HG03442 (cell line): ENCODE measurements around the gene ZSWIM8.
A peak's percentile ranks its signal among the peaks of the same experiment; 100 is the strongest.
"Not testable (repeated sequence)": the region's sequence is repeated elsewhere in the genome, so short reads cannot be mapped to it uniquely, and the experiment has no call there.

ENCODE experiments used
- ATAC-seq: cut with Tn5 transposase; IDR thresholded peaks from one replicate; pipeline ENCODE4 v1.9.1; 2021; ENCODE audit warnings: mild to moderate bottlenecking, moderate library complexity; ENCODE audit not compliant: unreplicated experiment

The ZSWIM8 gene

GRCh38 chr10:73793456-73793855 lies 8.1 kb downstream of the ZSWIM8 start:
- no peak for ATAC-seq

DNA sequence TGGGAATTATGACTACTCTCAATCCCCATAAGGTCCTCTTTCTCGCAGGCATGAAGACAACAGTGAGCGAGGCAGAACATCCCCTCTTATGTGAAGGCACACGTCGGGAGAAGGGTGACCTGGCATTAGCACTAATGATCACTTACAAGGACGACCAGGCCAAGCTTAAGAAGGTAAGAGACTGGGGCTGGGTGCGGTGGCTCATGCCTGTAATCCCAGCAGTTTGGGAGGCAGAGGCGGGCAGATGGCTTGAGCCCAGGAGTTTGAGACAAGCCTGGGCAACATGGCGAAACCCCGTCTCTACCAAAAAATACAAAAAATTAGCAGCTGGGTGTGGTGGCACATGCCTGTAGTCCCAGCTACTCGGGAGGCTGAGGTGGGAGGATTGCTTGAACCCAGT lies 10.1 kb downstream of the ZSWIM8 start:
- not testable (repeated sequence) for ATAC-seq

DNA sequence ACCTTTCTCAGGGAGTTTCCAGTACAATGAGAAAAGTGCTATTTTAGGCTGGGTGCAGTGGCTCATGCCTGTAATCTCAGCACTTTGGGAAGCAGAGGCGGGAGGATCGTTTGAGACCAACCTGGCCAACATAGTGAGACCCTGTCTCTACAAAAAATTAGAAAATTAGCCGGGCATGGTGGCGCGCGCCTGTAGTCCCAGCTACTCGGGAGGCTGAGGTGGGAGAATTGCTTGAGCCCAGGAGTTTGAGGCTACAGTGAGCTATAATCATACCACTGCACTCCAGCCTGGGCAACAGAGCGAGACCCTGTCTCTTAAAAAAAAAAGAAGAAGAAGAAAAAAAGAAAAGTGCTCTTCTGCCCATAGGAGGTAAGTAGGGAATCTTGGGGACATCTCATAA lies 10.6 kb downstream of the ZSWIM8 start:
- ATAC-seq = not testable (repeated sequence)

DNA sequence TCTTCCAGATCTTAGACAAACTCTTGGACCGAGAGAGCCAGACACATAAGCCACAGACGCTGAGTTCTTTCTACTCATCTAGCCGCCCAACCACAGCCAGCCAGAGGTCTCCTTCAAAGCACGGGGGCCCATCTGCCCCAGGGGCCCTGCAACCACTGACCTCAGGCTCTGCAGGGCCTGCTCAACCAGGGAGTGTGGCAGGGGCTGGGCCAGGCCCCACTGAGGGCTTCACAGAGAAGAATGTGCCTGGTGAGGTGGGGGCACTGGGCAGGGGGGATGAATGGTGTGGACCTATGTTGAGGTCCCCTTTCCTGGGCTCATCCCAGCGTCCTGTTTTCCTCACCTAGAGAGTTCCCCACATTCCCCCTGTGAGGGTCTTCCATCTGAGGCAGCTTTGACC lies 11.4 kb downstream of the ZSWIM8 start:
- no peak for ATAC-seq

GRCh38 chr10:73797324-73798025 lies 12.1 kb downstream of the ZSWIM8 start:
- no peak for ATAC-seq

GRCh38 chr10:73798087-73798486 lies 12.7 kb downstream of the ZSWIM8 start:
- no peak for ATAC-seq

DNA sequence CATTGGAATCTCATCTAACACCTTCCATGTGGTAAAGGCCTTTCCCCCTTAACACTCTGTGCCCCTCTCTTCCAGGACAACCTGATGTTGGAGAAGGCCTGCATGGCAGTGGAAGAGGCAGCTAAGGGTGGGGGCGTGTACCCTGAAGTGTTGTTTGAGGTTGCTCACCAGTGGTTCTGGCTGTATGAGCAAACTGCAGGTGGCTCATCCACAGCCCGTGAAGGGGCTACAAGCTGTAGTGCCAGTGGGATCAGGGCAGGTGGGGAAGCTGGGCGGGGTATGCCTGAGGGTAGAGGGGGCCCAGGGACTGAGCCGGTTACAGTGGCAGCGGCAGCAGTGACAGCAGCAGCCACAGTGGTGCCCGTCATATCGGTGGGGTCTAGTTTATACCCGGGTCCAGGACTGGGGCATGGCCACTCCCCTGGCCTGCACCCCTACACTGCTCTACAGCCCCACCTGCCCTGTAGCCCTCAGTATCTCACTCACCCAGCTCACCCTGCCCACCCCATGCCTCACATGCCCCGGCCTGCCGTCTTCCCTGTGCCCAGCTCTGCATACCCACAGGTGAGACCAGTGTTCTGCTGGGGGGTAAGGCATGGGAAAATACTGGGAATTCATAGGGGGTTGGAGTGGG lies 13.6 kb downstream of the ZSWIM8 start:
- ATAC-seq = no peak

DNA sequence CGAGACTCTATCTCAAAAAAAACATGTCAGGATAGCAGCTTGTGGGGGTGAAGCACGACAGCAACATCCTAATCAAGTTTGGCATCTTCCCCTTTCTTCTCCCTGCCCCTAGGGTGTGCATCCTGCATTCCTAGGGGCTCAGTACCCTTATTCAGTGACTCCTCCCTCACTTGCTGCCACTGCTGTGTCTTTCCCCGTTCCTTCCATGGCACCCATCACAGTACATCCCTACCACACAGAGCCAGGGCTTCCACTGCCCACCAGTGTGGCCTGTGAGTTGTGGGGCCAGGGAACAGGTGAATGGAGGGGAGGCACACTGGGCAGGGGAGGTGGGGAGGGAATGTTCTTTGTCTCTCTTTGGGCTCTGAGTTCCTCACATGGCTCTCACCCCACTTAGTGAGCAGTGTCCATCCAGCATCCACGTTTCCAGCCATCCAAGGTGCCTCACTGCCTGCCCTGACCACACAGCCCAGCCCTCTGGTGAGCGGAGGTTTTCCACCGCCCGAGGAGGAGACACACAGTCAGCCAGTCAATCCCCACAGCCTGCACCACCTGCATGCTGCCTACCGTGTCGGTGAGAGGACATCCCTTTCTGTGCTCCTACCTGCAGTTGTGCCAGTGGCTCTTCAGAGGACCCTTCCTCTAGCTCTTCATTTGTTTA lies 14.6 kb downstream of the ZSWIM8 start:
- ATAC-seq = no peak

GRCh38 chr10:73800560-73801252 lies 15.3 kb downstream of the ZSWIM8 start:
- no peak for ATAC-seq

GRCh38 chr10:73801253-73801590 lies 15.8 kb downstream of the ZSWIM8 start:
- no peak for ATAC-seq

DNA sequence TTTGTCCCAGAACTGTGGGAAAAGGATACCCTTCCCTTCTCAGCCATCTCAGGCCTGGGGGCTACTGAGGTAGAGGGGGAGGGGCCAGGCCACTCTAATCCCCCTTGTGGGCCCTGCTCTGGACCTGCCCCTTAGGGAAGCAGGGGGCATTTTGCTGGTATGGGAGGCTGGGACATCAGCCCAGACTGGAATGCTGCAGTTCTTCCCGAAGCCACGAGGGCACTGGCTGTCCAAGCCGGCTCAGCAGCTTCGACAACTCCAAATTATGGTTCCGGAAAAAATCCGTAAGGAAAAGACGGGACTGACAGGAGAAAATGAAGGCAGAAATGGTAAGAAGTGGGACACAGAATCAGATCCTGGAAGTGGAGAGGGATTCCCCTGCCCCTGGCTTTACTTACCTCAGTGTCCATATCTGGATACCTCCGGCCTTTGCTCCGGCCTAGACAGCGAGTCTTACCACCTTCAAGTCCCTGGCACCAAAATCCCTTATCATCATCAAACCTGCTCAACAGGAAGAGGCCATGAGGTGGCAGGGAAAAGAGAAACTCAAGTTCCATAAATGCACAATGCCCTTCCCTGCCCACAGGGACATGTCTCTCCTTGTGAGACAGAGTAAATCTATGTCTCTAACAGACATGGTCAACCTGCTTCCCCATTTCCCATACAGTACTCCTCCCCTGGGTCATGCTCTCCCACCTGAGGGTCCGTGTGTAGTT lies 17.0 kb downstream of the ZSWIM8 start:
- no peak for ATAC-seq

DNA sequence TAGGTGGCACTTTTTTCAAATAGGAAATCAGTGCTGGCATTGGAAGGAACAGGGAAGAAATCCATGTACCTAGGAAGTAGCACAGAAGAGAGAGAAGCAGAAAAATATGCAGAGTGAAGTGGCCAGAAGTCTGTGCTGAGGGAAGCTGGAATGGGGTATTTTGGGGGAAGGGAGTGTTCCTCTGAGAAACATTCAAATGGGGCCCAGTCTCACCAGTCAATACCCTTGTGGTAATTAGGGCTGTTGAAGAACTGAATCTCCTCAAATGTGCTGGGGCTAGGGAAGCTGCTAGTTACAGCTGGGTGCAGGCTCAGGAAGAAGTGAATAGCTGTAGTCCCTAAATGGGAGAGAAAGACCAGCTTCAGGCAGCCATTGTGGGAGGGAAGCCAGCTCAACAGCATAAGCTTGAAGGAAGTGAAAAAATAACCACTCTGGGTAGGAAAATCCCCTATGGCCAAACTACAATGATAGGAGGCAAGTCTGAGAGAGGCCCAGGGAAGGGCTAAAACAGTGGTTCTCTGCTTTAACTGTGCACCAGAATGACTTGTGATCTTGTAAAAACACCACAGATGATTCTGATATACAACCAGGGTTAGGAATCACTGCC lies 18.4 kb downstream of the ZSWIM8 start:
- ATAC-seq = no peak

DNA sequence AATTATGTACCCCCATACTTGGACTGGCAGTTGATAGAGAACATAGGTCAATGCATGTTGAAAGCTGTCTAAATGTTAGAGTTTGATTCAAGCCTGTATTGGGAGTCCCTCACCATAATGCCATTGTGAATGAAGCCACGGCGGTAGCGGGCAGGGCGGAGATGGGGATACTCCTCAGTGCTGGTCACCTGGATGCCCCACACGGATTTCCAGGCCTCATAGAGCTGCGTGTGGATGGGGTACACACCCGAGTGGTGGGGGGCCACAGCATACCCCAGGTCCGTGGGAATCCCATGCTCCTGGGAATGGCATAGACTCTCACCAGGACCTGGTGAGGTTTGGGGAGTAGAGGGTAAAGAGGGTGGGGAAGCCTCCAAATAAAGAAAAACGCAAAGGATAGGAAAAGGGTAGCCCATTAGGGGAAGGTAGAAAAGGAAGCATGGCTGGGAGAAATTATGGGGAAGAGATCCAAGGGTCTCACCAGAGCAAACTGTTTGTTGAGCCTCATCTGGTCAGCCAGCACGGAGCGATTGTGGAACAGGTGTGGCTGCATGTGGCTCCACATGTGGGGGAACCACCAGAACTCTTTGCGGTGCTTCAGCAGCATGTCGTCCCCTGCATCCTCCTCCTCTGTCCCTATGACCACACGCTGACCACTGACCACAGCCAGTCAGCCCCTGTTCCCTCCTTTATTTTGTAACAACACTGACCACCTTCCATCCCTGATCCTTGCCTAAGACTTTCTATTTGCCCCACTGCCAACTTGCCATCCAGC lies 21.0 kb downstream of the ZSWIM8 start:
- no peak for ATAC-seq

DNA sequence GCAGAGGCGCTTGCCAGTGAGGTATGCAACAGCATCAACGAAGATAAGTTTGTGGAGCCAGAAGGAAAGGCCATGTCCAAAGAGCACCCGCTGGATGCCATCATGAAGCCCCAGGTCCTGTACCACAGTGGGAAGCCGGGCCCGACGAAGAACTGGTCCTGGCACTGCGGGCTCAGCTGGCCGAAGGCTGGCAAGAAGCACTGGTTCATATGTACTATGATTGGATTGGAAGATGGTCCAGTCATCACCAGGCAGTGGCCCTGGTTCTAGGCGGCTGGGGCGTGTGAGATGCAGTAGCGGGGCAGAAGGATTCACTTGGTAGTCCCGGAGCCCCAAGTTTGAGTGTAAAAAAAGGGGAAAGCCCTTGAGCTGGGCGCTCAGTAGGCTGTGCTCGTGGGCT lies 22.1 kb downstream of the ZSWIM8 start:
- no peak for ATAC-seq

- ATAC-seq = no peak
Measured at GRCh38 chr10:73808021-73808815, 22.8 kb downstream of the ZSWIM8 start.

DNA sequence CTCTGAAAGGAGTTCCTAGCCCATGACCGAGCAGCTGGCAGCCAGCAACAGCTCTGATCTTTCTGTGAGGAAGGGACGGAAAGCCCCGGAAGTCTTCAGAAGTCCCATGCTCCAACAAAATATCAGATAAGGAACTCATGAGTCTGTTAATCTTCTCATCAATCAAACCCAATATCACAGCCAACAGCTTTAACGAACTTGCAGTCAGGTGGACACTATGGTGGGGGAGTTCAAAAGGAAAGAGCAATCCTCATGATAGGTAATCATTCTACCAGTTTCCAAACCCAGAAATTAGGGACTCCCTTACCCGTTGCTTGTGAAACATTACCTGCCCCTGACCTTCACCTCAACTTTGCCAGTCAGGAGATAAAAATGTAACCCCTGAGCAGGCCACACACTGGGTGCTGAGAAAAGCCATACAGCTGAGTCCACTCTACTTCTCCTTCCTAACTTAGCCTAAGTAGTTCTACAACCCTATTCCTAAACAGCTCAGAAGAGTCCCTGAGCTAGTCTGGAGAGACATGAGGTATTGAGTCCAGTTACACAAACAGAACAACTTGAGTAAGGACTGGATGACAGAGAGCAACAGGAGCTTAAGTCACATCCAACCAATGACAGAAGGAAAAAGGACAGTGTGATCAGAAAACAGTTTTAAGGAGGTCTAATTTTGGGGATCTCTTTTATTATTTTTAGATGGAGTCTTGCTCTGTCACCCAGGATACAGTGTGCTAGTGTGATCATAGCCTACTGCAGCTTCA lies 23.8 kb downstream of the ZSWIM8 start:
- ATAC-seq = no peak

DNA sequence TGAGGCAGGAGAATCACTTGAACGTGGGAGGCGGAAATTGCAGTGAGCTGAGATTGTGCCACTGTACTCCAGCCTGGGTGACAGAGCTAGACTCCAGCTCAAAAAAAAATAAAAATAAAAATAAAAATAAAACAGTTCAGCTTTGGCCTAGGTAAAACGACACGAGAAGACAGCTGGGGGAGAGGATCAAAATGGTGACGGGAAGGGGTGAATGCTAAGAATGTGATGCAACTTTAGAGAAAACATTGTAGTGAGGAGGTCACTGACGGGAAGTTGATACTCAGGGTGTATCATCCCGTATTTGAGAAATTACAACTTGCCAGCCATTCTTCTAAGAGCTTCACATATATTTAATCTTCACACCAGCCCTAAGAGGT lies 24.9 kb downstream of the ZSWIM8 start:
- no peak for ATAC-seq

DNA sequence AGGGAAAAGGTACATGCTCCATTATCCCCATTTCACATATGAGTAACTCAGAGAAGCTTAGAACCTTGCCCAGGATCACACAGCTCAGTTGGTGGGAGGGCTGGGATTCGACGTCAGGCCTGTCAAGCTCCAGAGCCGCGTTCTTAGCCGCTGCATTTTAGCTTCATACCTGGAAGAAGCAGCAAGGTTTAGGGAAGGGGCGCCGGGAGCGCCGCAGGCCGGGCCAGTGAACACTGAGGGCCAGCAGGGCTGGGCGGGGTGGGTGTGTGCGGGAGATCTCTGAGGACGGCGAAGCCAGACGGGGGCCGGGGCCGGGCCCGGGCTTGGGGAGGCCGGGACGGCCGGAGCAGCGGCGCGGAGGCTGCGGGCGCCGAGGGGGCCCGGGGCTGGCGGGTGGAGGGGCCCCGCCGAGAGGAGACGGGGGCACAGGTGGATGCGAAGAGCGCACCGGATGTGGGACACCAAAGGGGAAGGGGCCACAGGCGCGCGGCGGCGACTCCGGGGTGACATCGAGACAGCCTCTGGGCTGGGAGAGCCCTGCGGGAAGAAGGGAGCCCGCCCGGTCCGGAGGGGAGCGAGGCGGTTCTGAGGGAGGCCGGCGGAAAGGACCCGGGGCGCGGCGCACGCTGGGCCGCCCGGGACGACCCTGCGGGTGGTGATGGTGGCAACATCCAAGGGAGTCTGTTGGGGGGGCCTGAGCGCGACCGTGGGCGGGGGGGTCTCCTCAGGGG lies 25.5 kb downstream of the ZSWIM8 start:
- peak; percentile 27 for ATAC-seq
